ENCODE results near the gene CWC22.
"Not testable (repeated sequence)": the region's sequence is repeated elsewhere in the genome, so short reads cannot be mapped to it uniquely, and the experiment has no call there.

CWC22 gene

GRCh38 chr2:180002198-180002770 is 4.8 kb downstream of the CWC22 start:
- no peak for DNase-seq

DNA sequence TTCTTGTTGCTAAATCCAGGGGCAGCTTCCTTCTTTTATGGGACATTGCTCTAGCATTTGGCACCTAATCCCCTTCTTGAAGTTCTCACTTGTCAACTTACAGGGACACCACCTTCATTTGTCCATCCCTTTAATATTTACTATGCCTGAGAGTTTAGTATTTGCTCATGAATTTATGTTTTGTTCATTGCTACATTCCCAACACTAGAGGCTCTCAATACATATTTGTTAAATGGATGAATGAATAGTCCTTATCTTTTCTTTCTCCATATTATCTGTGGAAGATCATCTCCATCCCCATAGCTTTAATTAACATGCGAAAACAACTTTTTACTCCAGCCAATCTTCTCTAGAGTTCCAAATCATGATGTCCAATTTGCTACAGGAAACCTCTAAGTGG is 5.4 kb downstream of the CWC22 start:
- DNase-seq = no peak

DNA sequence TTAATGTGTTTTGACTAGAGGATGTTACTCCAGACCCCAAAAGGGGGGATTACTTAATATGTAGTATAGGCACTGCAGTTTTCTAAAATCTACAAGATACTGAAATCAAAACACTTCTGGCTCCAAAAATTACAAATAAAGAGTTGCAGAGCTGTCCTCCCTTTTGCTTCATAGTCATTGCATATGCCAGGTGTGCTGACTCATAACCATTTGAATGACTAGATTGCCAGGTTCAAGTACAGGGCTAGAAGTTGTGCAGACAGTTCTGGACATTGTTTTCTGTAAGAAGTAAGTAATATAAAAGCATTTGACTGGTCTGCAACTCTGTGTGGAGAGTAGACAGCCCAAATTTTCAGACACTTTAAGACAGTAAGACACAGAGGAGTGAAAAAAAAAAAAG is 6.7 kb downstream of the CWC22 start:
- no peak for DNase-seq

DNA sequence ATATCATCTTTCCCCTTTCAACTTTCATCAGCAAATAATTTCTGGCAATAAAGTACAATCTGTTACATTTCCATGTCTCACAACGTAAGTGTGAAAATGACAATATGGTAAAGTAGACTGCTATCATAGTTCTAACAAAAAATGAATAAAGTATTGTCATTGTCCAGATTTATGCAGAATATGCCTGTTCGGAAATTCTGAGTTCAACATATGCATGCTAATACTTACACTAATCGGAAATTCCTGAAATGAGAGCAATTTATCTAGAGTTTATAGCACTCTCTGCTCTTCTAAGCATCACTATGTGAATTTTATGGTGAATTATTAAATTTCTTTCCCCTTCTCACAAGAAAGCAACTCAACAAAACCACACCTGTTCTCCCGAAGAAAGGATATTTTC is 8.1 kb downstream of the CWC22 start:
- no peak for DNase-seq

DNA sequence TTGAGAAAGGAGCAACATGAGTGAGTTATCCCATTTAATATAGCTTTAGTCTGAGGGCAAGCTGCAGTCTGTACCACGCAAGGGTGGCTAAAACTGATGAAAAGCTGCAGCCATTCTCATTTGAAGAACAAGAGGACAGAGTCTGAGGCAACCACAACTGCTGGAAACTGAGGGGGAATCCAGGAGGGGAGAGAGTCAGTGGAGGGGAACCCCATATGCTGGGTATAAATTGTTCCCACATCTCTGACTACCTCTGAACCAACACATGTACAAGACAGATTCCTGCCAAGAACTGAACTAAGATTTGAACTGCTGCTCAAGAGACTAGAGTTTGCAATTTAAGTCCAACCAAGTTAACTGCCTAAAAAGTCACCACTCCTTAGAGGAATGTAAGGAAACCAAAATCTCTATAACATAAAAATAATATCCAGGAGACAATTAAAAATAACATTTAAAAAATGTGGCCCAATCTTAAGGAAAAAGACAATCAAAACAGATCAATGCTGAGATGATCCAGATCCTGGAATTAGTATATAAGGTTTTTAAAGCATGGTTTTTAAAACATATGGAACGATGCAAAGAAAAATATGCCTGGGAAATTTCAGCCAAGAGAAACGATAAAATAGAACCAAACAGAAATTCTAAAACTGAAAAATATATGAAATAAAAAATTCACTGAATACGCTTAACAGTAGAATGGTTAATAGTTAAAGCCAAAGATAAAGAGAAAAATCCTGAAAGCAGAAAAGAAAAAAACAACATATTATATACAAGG is 11.2 kb downstream of the CWC22 start:
- no peak for DNase-seq

GRCh38 chr2:179991344-179991743 is 15.8 kb downstream of the CWC22 start:
- DNase-seq = no peak

GRCh38 chr2:179990676-179991317 is 16.3 kb downstream of the CWC22 start:
- no peak for DNase-seq

DNA sequence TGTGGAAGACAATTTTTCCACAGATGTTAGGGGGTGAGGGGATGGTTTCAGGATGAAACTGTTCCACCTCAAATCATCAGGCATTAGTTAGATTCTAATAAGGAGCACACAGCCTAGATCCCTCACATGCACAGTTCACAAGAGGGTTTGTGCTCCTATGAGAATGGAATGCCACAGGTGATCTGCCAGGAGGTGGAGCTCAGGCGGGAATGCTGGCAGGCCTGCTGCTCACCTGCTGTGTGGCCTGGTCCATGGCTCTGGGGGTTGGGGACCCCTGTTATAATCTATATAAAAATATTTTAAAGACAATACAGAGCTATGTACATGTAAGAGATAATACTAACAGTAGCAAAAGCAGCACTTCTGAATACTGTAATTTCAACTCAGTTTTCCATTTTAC is 19.2 kb downstream of the CWC22 start:
- DNase-seq = no peak

DNA sequence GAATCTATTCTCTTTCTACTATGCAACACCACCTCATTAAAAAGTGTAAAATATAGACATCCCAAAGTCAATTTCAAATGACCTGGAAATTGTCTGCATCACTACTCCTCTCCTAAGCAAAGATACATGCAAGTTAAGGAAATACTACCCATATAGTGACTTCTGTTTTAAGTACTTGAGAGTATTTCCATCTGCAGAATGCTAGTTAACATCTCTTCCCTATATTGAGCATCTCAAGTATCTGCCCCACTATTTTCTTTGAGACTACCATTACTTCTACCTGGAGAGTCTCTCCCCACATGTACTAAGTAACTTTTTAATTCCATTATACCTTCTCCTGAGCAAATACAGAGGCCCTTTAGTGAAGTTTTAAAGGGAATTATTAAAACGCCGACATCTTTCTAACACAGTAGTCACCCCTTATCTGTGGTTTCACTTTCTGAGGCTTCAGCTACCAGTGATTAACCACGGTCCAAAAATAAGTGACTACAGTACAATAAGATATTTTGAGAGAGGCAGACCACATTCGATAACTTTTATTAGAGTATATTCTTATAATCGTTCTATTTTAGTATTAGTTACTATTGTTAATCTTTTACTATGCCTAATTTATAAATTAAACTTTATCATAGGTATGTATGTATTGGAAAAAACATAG is 21.8 kb downstream of the CWC22 start:
- no peak for DNase-seq

DNA sequence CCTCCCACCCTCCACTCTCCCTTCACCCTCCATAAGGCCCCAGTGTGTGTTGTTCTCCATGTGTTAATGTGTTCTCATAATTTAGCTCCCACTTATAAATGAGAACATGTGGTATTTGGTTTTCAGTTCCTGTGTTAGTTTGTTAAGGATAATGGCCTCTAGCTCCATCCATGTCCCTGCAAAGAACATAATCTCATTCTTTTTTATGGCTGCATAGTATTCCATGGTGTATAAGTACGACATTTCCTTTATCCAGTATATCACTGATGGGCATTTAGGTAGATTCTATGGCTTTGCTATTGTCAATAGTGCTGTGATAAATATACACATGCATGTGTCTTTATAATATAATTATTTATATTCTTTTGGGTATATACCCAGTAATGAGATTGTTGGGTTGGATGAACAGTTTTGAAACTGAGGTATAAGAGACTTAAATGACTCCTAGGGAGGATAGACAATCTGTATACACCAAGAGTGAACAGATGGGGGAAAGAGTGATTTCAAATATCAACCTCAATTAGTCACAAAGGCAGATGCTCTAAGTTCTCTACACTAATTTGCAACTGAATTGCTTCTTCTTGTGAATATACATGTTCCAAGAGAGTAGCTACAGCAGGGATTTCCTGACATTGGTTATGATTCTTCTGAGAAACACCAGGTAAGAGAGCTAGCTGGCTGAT is 23.7 kb downstream of the CWC22 start:
- DNase-seq = no peak

DNA sequence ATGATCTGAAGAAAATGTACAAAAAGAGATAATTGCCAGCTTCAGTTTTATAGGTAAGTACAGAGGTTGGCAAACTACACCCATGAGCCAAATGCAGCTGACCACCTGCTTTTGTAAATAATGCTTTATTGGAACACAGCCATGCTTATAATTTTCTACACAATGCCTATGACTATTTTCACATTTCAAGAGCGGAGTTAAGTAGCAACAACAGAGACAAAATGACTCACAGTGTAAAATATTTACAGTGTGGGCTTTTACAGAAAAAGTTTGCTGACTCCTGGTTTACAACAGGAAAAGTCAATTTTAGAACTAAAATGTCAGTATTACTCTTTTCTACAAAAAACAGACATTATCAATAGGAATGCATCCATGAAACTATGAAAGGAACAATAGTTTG is 26.0 kb downstream of the CWC22 start:
- DNase-seq = no peak

- no peak for DNase-seq
These were observed 32.3 kb downstream of the CWC22 start for GRCh38 chr2:179974761-179975160.

DNA sequence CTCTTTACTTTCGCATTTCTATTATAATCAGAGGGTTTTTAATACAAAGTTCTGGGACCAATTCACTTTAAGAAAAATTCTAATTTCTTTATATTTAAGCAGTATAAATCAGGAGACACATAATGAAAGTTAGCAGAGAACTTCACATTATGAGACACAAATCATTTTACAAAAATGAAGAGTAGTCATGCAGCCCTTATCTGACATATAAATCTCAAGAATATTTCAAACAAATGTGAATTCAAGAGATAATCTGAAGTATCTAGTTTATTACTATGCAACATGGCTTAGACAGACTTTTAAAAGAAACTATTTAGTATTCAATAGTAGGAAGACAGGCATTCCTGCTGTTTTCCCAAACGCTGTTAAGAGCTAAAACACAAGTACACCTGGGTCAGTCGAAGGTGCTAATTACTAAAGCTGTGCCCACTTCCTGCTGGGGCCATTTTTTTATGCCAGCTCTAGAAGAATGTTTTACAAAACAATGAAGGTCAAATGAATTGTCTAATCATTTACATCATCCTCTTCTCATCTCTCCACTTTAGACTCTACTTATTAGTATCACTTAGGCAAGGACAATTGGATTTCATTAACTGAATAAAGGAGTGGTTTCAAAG is 40.2 kb downstream of the CWC22 start:
- no peak for DNase-seq

DNA sequence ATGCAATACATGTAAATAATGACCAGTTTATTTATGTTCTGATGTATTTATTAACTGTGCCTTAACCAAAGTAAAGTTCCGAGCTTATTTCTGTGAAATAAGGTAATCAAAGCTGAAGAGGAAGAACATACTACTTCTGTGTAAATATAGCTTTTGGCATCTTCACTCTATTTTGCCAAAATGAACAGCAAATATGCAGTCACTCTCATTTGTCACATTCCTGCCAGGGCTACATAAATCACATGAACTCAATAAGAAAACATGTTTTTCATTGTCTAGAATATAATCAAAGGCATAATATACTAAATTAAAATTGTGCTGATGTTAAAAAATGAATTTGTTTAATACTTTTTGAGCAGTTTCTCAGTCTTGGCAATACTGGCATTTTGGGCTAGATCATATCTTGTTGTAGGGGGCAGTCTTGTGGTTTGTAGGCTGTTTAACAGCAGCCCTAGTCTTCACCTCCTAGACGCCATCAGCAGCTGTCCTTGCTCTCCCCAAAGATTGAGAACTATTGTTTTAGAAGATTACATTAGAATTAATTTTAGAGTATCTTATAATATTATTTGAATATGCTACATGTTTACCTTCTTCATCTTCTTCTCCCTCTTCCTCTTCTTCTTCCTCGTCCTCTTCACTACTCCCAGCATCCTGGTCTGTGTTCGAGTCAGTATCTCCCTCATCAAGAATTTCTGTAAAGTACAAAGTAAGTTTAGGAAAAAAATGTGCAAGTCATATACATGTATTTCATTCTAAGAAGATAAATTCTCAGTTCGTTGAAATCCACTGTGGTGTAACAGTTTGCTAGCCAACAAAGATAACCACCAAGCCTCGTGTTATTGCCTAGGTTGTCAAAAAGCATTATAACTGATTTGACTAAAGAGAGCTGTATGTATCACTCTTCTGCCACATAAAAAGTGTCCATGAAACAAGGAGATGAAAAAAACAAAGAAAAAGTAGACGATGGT is 41.5 kb downstream of the CWC22 start:
- no peak for DNase-seq

- DNase-seq = no peak
These were observed 43.5 kb downstream of the CWC22 start for GRCh38 chr2:179963626-179964025.

DNA sequence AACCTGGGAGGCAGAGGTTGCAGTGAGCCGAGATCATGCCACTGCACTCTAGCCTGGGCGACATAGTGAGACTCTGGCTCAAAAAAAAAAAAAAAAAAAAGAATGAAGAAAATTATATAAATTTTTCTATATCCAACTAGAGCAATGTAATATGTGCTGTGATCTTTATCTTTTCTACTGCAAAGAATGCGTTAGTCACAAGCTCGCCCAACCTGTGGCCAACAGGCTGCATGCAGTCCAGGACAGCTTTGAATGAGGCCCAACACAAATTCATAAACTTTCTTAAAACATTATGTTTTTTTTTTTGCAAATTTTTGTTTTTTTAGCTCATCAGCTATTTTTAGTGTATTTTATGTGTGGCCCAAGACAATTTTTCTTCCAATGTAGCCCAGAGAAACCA is 48.8 kb downstream of the CWC22 start:
- DNase-seq = not testable (repeated sequence)

GRCh38 chr2:179954026-179954425 is 53.1 kb downstream of the CWC22 start:
- peak; percentile 81 for DNase-seq

GRCh38 chr2:179953359-179953758 is 53.7 kb downstream of the CWC22 start:
- DNase-seq = no peak

- DNase-seq = no peak
These were observed 54.4 kb downstream of the CWC22 start for GRCh38 chr2:179952658-179953057.

DNA sequence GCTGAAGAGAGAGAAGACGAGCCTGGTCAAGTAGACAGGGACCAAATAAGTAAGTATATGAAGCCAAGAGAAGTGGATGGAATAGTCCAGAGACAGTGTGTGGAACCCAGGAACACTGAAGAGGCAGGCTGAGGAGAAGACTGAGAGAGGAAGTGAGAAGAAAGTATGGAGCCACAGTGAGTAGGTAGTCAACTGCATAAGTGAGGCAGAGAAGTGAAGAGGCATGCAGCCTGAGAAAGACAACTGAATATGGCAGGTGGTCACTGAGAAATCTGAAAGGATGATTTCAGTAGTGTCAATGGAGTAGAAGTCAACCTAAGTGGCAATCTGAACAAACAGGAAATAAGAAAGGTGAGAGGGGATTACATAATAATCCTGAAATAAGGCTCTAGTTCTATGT is 55.4 kb downstream of the CWC22 start:
- DNase-seq = no peak

- no peak for DNase-seq
These were observed 56.7 kb downstream of the CWC22 start for GRCh38 chr2:179950391-179950790.

GRCh38 chr2:179949438-179949837 is 57.7 kb downstream of the CWC22 start:
- DNase-seq = no peak

Measured in NCI-H510A treated with DMSO at 0.1 percent for 48 hours (cell line).